Activated CD8-positive, alpha-beta memory T cell treated with anti-CD3 and anti-CD28 coated beads for 4 hours (primary cell): ENCODE measurements around the gene CHID1.

ENCODE experiments used
- DNase-seq, 2 donors: peaks; one replicate each; pipeline ENCODE4 v3.0.0-alpha.2; 2020; ENCODE audit warnings: low read depth in 2 of 2

CHID1 gene

DNA sequence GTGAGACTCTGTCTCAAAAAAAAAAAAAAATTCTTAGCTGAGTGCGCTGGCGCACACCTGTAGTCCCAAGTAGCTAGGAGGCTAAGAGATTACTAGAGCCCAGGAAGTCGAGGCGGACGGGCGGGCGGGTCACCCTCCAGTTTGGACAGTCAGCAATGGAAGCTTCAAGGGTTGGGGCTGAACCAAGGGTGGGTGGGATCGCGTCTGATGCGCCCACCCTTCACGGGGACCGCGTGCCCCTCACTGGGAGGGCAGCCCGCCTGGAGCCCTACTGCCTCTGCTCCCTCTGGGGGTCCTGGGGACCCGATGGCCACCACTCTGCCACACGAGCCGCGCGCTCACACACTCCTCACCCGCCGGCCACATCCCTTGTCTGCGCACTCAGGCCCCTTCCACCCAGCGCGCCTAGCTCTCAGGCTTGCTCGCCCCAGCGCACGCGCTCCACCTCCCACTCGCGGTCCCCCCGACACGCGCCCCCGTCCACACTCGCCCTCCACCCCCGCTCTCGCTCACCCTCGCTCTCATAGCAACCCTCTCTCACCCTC, 494 bp downstream of the CHID1 start:
- peak; percentile 30 to 58 for DNase-seq

DNA sequence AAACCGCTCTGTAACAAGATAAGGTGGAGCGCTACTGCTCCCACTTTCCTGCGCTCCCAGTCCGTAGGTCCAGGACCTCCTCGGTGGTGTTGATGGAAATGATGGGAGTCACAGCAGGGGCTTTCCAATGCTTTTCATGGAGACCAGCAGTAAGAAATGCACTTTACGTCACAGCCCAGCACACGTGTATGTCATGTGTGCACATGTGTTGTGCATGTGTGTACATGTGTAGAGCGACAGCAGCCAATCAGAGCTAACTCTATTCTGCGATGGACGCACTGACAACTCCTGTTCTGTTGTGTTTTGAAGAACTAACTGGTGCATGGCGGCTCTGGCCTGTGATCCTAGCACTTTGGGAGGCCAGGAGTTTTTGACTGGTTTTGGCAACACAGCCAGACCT, 1.2 kb downstream of the CHID1 start:
- no peak for DNase-seq

DNA sequence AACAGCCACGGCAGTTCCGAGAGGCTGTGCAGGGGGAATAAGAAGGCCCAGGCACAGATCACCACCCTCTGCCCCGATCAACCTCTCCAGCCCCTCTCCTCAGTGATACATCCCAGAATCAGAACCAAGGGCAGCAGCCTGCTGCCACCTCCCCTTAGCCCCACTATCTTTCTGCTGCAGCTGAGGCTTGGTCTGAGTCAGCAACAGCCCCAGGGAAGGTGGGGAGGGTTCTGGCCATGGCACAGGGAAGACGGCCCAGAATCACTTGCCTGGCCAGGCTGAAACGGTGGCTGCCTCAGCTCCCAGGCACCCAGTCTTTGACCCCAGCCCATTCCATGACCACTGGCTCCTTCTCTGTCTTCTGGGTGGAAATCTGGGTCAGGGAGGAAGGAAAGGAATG, 2.3 kb downstream of the CHID1 start:
- no peak for DNase-seq

DNA sequence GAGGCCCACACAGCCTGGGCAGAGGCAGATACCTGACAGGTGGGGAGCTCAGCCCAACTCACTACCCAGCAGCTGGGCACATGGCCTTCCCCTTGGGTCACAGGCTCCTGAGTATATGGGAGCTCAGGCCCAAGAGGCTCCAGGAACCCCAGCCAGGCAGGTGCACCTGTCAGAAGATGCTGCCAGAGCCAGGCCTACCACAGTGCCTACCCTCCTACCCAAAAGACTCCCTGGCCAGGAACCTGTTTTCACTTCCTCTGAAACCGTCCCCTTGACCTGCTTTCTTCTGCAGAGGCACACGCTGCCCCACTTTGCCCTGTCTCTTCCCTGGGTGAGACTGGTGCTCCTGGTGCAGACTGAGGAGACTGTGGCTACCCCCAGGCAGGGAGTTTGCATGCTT, 2.9 kb downstream of the CHID1 start:
- no peak for DNase-seq

DNA sequence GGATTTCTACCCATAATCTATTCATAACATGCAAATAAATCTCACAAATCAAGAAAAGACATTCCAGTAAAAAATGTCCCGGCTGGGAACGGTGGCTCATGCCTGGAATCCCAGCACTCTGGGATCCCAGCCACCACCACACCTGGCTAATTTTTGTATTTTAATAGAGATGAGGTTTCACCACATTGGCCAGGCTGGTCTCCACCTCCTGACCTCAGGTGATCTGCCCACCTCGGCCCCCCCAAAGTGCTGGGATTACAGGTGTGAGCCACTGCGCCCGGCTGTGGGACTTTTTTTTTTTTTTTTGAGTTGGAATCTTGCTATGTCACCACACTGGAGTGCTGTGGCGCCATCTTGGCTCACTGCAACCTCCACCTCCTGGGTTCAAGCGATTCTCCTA, 4.7 kb downstream of the CHID1 start:
- DNase-seq, result no peak

DNA sequence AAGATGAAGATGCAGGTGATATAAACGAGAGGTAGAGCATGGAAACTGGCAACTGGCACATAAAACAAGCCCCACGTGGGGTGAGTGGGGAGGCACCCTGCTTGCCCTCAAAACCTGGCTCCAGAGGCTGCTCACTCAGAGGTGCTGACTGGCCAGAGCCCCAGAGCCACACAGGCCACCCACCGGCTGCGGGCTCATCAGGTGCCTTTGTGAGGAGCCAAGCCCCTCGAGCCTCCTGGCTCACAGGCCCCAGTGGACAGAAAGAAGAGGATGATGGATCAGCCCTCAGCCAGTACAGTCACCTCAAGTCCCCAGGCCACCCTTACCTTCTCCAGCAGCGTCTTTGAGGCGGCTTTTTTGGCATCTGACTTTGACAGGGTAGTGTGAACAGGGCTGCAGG, 6.2 kb downstream of the CHID1 start:
- DNase-seq, result no peak

DNA sequence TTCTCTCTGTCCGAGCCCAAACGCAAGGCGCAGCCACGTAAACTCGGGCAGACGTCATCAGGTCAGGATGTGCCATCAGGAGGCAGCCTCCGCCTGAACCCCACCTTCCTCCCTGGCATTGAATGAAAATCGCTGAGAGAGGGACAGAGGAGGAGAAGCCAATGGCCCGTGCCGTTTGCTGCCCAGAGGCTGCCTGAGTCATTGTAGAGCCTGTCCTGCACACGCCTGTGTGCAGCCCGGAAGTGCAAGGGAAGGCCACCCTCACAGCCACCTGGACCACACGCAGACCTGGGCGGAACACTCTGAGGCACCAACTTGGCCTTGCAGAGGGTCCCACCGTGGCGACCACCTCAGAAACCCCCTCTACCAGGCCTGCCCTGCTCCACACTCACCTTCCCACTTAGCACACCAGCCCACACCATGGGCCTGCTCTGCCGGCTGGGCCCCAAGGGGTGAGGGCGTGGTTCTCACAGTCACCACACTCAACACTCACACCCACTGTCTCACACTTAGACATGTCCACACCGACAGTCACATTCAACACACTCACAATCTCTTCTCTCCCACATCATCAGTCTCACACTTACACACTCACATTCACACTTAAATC, 9.1 kb downstream of the CHID1 start:
- DNase-seq, result no peak

DNA sequence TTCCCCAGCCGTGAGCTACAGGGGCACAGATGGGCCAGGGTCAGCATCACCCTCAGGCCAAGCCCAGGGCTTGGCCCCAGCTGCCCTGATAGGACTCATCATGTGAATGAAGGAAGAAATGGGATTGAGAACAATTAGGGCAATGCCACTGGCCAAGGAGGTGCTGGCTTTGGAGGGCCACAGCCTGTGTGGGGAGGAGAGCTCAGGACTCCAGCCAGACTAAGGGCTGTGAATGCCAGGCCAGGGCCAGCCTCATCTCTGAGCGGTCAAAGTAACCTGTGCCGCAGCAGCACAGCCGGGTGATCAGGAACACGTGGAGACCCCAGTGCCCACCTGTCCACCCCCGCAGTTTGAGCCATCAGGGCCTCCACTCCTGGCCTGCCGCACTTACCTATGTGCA, 10.1 kb downstream of the CHID1 start:
- DNase-seq, result no peak

DNA sequence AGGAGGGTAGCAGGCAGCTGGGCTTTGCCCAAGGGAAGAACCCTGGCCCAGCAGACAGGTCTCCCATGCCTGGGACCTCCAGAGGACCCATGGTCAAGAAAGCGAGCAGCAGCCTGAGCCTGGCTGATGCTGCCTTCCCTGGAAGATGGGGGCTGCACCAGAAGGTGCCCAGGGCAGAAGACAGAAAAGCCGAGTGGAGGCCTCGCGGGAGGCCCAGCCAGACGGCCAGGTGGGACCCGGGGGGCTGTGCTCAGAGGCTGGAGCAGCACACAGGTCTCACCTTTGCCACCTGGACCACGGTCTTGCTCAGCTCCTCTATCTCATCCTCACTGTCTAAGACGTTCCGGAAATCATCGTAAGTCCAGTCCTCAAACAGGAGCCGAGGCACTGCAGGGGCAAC, 10.9 kb downstream of the CHID1 start:
- DNase-seq, result no peak

DNA sequence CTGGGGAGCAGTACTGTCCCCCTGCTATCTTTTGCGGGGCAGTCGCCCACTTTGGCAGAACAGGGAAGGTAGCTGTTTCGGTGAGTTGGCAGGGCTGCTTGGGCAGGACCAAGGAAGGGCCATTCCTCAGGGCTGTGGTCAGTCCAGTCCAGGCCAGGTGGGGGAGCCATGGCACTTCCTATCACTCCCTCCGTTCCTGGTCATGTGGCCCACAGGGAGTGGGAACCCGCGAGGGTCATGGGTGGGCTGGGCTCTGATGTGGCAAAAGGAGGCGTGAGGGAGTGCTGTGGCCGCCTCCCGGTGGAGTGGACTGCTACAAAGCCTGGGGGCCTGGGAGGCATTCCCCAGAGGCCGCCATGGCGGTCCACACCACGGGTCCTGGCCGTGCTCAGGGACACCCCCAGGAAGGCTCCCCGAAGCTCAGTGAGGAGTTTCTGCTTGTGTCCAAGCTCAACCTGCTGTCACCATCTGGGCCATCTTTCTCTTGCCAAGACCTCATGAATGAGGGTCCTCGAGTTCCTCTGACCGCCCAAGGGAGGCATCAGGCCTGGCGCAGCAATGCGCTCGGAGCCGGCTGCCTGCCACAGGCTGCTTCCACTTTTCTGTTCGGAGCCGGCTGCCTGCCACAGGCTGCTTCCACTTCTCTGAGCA, 11.9 kb downstream of the CHID1 start:
- DNase-seq, result no peak

DNA sequence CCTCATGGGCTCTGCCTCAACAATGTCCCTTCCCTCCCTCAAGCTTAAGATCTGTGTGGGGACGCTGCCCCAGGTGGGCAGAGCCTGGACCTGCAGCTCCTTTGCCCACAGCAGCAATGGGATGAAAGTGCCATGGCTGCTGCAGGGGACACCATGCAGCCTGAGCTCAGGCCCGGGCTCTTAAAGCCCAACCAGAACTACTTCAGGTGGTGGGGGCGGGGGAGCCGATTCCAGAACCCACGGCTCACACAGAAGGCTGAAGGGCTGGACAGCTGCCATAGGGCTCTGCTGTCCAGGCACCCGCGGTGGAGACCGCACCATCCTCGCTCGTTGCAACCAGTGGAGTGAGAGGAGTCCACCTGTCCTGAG, 12.5 kb downstream of the CHID1 start:
- no peak for DNase-seq

DNA sequence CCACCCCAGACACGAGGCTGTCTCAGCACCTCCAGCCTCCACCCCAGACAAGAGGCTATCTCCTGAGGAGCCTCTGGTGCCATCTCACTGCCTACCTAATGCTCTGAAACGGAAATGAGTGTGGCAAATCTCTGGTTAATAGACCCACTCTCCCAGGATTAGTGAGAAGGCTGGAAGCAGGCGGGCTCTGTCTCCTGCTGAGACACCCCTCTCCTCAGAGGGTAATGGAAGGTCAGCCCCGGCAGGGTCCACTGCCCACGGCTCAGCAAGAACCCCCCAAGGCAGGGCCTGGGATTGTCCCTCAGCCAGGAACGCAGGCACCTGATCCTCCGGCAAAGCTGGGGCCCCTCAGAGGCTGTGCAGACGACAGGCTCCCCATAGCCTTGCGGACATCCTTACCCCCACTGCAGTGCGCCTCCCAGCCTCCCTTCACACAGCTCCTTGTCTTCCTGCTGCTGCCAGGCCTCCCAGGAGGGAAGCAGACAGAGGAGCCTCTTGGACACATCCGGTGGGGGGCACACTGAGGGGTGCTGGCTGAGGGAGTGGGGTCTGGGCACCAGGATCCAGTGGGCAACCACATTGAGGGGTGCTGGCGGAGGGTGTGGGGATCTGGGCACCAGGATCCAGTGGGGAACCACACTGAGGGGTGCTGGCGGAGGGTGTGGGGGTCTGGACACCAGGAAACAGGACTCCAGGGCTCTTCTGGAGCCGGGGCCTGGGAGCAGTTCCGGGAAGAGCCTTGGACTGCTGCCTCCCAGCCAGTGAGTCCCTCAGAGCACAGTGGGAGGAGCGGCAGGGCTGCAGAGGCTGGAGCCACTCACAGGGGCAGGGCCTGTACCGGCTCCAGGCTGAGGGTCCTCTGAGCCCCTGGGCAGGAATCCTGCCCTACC, 13.1 kb downstream of the CHID1 start:
- no peak for DNase-seq

DNA sequence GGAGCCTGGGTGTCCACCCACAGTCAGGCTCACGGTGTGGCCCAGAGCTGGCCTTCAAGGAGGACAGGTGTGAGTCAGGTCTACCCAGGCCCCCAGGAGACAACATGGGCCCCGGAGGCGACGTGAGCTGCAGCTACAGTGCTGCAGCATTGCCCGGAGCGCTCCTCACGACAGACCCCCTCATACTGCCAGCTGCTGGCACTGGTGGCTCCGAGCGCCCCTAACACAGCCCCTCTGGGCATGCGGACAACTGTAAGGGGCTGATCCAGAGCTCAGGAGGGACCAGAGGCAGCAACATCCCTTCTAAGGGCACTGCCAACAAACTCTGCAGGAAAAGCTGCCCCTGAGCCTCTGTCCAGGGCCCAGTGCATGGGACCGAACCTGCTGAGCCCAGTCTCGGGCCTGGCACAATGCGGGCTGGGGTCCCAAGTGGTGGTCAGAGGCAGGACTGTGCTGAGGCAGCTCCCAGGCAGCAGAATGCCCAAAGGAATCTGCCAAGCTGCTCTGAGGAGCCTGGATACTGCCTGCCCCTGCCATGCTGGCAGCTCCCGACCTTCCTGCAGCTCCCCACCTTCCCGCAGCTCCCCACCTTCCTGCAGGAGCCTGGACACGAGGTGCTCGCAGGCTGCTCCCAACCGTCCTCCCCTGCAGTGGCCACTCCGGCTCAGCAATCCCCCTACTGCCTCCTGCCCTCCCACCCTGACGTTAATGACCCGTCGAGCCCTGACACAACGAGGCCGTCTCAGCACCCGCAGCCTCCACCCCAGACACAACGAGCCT, 15.1 kb downstream of the CHID1 start:
- no peak for DNase-seq

DNA sequence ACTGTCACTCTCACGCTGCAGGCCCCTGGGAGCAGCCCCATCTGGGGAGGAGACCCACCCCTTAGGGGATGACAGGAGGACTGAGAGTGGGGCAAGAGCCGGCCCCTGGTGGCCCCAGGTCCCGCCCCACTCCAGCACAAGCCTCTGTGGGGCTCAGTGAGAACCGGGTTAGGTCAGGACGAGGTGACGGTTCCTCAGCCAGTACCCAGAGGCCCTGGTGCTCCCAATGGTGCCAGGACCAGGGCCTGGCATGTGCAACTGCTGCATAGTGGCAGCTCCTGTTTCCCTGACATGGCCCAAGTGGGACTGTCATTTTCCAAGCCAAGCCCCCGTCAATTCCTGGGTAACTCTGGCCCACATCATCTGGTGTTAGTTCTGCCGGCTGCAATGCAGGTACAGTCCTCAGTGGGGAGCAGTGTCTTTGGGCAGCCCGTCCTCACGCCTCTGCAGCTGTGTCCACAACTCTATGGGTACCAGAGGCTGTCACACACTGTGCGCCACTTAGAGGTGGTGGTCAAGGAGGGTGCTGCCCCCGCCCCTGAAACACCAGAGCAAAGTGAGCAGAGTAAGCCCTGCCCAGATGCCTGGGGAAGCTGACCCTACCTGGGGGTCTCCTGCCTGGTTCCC, 15.9 kb downstream of the CHID1 start:
- no peak for DNase-seq

DNA sequence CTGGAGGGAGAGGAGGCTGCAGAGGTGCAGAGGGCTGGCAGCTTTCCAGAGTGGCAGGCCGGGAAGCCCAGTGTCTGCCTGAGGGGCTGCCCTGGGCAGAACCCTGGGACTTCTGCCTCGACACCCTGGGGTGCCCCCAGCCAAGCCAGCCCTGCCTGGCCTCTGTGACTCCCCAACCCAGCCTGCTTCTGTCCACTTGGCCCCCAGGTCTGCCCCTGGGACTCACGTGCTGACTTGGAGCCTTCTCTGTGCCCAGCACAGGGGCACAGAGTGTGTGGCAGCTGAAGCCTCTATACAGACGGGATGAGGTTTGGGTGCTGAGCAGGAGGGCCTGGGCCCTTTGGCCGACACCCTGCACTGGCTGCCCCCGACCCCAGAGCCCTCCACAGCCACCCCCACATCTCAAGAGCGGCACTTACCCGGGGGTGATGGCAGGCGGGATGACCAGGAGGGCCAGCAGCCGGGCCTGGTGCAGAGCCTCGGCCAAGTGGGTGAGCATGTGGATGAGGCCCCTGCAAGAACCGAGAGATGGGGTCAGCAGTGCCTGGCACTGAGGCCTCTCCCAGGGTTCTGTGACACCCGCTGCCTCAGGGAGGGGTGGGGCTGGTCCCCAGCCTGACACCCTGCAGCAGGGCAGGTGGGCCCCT, 17.5 kb downstream of the CHID1 start:
- no peak for DNase-seq

DNA sequence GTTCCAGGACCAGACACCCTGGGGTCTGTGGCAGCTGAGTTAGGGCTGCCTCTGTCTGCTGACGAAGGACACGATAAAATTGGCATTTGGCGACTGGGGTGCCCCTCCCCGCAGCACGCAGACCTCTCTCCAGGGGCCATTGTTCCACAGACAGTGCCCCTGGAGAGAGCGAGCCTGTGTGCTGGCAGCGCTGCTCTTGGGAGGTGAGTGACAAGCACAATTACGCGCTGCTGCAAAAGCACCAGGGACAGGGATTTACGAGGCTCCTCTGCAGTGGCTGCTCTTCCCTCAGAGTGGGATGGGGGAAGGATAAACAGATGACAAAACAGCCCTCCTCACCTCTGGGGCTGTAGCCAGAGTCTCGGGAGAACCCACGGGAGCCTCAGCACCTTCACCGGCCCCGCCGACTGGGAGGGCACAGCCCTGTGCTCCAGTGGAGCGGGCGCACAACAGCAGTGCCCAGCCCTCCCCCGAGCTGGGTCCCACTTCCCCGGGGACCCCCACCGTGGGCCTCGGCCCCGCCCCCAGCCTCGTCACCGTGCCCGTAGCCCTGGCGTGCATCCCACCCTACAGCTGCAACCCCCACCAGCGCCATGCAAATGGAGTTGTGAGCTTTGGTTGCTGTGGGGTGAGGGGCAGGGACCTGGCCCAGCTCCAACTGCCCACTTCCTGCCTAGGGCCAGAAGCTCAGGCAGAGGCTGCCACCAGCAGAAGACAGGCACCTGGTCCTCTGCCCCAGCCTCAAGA, 19.6 kb downstream of the CHID1 start:
- no peak for DNase-seq

DNA sequence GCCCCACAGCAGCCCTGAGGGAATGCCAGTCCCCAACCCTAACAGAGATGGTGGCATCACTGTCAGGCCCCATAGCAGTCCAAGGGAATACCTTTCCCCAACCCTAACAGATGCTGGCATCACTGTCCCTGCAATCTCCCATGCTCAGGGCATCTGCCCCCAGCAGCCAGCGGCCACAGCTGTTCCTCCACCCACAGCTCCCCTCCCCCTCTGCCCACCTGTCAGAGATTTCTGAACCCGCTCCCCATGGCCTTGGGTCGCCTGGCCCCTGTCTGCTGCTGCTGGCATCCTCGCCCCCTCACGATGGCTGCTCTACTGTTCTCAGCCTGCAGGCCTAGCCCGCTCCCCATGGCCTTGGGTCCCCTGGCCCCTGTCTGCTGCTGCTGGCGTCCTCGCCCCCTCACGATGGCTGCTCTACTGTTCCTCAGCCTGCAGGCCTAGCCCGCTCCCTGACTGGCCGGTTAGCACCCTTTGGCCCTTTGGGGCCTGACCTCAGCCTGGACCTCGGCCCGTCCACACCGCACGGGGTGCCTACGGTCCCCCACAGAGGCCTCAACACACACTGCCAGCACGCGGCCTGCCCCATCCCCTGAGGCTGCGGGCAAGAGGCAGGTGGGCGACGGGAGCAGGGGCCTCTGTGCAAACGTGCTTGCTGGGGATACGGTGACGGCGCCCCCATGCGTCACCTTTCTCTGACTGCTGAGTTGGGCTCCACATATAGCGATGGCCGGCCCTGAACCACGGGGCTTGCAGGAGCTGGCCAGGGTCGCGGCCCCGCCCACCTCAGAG, 20.7 kb downstream of the CHID1 start:
- DNase-seq, result no peak

DNA sequence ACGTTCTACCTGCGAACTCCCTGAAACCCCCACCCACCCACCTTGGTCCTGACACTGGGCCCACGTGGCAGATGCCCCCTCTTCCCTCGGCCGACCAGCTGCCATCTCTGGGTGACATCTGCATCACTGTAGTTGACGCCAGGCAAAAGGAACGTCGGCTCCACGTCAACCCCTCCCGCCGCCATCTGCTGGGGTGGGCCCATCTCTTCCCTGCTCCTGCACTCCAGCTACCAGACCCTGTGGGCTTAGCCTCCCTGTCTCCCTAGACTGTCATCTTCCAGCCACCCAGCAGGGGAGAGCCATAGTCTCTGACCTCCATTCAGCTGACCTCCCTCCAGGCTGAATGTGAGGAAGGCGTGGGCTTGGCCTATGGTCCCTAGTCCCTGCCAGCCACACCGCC, 21.4 kb downstream of the CHID1 start:
- no peak for DNase-seq
